ENCODE measurements around the gene CYLD.

The CYLD gene

DNA sequence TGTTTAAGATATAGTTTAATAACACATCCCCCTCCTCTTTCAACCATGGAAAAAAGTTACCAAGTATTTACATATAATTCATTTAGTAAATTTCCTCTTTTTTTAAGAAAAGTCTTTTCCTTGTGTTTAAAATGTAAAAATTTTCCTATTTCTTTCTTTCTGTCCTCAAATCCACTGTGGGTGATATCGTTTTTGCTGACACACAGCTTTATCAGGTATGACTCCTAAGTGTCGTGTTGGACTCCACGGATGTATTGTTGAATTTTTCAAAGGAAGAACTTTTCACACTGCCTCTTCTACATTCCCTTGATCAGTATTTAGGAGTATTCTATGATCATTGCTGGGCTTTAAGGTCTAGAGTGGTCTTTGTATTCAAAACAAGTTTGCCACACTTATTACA is 33.1 kb downstream of the CYLD start:
- TF ChIP-seq, protein P1, sequence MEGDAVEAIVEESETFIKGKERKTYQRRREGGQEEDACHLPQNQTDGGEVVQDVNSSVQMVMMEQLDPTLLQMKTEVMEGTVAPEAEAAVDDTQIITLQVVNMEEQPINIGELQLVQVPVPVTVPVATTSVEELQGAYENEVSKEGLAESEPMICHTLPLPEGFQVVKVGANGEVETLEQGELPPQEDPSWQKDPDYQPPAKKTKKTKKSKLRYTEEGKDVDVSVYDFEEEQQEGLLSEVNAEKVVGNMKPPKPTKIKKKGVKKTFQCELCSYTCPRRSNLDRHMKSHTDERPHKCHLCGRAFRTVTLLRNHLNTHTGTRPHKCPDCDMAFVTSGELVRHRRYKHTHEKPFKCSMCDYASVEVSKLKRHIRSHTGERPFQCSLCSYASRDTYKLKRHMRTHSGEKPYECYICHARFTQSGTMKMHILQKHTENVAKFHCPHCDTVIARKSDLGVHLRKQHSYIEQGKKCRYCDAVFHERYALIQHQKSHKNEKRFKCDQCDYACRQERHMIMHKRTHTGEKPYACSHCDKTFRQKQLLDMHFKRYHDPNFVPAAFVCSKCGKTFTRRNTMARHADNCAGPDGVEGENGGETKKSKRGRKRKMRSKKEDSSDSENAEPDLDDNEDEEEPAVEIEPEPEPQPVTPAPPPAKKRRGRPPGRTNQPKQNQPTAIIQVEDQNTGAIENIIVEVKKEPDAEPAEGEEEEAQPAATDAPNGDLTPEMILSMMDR (IDR thresholded peaks at IDR 0.05; ENCODE audit: control insufficient read depth, extremely low read depth, insufficient read depth) = no peak
- DNase-seq (ENCODE audit: low read depth) = no peak
- H3K4me3 ChIP-seq (ENCODE audit: low read depth, low read length) = no peak overlapping the region

DNA sequence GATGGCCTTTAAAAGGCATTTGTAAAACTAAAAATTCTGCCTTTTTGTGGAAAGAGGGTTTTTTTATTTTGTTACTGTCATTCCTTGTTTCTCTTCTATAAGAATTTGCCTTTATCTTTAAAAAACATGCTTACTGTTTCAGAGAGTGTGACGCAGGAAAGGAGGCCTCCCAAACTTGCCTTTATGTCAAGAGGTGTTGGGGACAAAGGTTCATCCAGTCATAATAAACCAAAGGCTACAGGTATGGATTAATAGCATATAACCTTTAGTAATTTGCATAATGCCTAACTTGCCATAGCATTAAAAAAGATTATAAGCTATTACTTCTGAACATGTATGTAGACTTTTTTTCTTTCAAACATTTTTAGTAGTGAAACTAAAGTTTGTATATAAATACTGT is 34.2 kb downstream of the CYLD start:
- TF ChIP-seq, protein P1 (IDR thresholded peaks at IDR 0.05; ENCODE audit: control insufficient read depth, extremely low read depth, insufficient read depth) = no peak
- no peak for DNase-seq (ENCODE audit: low read depth)
- H3K4me3 ChIP-seq (ENCODE audit: low read depth, low read length) = no peak overlapping the region

DNA sequence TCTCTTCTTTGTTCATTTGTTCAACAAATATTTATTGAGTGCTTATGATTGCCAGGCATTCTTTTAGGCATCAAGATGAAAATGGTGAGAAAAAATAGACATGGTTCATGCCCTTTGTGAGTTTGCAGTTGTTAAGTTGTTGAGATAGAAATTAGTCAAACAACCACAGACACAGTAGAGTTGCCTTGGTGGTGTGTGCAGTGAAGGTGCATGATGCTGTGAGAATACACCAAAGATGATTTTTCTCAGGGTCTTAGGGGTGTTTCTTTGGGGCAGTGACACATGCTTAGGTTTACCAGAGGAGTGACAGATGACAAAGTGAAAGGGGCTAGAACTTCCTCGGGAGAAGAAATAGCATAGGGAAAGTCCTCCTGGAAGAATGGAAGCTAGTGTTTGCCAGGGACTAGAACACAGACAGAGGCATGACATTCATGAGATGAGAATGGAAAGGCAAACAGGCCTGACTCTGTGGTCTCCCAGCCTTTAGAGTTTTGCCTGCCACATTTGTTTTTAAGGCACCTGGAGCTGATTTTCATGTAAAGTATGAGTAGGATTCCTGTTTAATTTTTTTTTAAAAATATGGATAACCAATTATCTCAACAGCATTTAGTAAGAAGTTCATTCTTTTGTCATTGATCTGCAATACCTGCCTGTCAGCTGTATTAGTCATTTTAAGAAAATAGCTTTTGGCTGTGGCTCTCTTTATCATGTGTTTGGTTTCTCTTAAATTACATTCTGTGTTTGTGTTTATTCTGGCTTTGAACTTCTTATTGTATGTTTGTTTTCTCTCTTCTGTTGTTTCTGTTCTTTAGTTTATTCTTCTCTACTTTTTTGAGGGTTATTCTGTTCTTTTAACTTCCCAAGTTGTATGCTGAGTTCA is 36.6 kb downstream of the CYLD start:
- no peak for DNase-seq (ENCODE audit: low read depth)
- TF ChIP-seq, protein P1 (IDR thresholded peaks at IDR 0.05; ENCODE audit: control insufficient read depth, extremely low read depth, insufficient read depth) = no peak
- no peak overlapping the region for H3K4me3 ChIP-seq (ENCODE audit: low read depth, low read length)

DNA sequence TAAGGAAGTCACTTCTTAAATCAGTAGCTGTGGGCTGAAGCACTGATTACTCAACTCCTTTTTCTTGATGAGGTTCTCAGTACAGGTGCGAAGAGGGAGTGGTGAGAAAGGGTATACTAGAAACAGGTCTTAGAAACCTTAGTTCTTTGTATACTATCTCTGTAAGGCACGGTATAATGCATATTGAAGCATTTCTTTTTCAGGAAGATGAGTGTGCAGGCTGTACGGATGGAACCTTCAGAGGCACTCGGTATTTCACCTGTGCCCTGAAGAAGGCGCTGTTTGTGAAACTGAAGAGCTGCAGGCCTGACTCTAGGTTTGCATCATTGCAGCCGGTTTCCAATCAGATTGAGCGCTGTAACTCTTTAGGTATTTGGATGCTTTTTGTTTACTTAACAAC is 39.2 kb downstream of the CYLD start:
- TF ChIP-seq, protein P1 (IDR thresholded peaks at IDR 0.05; ENCODE audit: control insufficient read depth, extremely low read depth, insufficient read depth) = no peak
- no peak for DNase-seq (ENCODE audit: low read depth)
- no peak overlapping the region for H3K4me3 ChIP-seq (ENCODE audit: low read depth, low read length)

DNA sequence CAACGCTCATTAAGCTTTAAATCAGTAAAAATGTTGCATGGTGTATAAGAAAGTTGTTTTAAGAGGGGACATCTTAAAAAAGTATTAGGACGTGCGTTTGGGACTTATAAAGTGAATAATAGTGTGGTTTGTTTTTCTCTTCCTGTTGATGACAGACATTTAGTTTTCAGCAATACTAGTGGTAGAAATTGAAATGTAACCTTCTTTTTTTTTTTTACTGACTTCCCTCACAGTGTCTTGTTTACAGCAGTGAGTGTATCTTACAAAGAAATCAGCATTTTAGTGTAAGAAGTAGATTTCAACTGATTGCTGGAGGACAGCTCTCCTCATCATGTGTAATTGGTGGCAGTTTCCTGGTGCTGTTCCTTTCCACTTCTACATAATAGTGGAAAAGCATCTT is 39.6 kb downstream of the CYLD start:
- TF ChIP-seq, protein P1 (IDR thresholded peaks at IDR 0.05; ENCODE audit: control insufficient read depth, extremely low read depth, insufficient read depth) = no peak
- H3K4me3 ChIP-seq (ENCODE audit: low read depth, low read length) = no peak overlapping the region
- no peak for DNase-seq (ENCODE audit: low read depth)

DNA sequence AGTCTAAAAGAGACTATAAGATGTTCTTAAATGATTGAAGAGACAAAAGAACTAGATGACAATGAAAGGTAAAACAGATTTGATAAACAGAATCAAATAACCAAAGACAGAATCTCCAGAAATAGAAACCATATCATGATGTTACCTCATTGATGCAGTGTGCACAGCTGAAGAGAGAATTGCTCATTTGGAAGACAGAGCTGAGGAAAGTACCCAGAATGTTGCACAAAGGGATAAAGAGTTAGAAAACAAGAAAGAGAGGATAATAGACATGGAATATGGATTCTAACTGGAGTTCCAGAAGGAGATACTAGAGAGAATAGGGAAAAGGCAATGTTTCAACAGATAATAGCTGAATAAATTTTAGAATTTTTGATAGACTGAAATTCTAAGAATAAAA is 47.9 kb downstream of the CYLD start:
- DNase-seq (ENCODE audit: low read depth) = no peak
- TF ChIP-seq, protein P1 (IDR thresholded peaks at IDR 0.05; ENCODE audit: control insufficient read depth, extremely low read depth, insufficient read depth) = no peak
- no peak overlapping the region for H3K4me3 ChIP-seq (ENCODE audit: low read depth, low read length)

DNA sequence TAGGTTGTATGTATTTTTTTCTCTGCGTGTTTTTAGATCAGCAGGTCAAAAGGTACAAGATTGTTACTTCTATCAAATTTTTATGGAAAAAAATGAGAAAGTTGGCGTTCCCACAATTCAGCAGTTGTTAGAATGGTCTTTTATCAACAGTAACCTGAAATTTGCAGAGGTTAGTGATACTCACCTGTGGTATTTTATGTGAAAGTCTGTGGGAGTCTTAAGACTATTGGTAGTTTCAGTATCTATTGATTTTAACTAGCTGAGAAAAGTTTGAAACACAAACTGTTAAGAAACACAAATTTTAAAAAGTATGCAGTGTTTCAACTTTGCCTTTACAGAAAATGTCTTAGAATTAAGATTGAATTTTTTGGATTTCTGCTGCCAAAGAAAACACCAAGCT is 49.6 kb downstream of the CYLD start:
- TF ChIP-seq, protein P1 (IDR thresholded peaks at IDR 0.05; ENCODE audit: control insufficient read depth, extremely low read depth, insufficient read depth) = no peak
- H3K4me3 ChIP-seq (ENCODE audit: low read depth, low read length) = no peak overlapping the region
- no peak for DNase-seq (ENCODE audit: low read depth)

All from LNCaP clone FGC (cell line).